ENCODE results near the gene PCDH10. TPM values are rescaled to one million over a fixed set of nuclear protein-coding genes. Genes with fewer than 3 reads are reported as not detected.
"Not testable (repeated sequence)": the region's sequence is repeated elsewhere in the genome, so short reads cannot be mapped to it uniquely, and the experiment has no call there.

Gene PCDH10
- polyA plus RNA-seq, 2 donors: 0.04 to 0.06 TPM

- H3K27ac ChIP-seq (ENCODE audit: low read depth in 2 of 2, low read length in 1 of 2): no peak overlapping the region
- H3K27me3 ChIP-seq (ENCODE audit: control insufficient read depth in 1 of 2, insufficient read depth in 2 of 2, low read length in 2 of 2): no peaks in the 10 kb centered on the region
- H3K9me3 ChIP-seq (ENCODE audit: control insufficient read depth in 2 of 2, insufficient read depth in 1 of 2, low read depth in 1 of 2, low read length in 1 of 2): no peaks in the 10 kb centered on the region
- no peak overlapping the region for H3K4me3 ChIP-seq (ENCODE audit: low read depth in 1 of 2, low read length in 2 of 2)
- 85 to 86% methylated on average over 8 of the region's 8 CpGs for WGBS, 2 donors
- H3K4me1 ChIP-seq (ENCODE audit: control insufficient read depth in 2 of 2, insufficient read depth in 2 of 2, low read length in 1 of 2): no peaks in the 10 kb centered on the region
- no peaks in the 10 kb centered on the region for H3K36me3 ChIP-seq (ENCODE audit: control insufficient read depth in 2 of 2, insufficient read depth in 2 of 2, low read length in 1 of 2)
Observed at GRCh38 chr4:133188433-133189146, 39.5 kb downstream of the PCDH10 start.

- no peaks in the 10 kb centered on the region for H3K9me3 ChIP-seq (ENCODE audit: control insufficient read depth in 2 of 2, insufficient read depth in 1 of 2, low read depth in 1 of 2, low read length in 1 of 2)
- no peaks in the 10 kb centered on the region for H3K4me1 ChIP-seq (ENCODE audit: control insufficient read depth in 2 of 2, insufficient read depth in 2 of 2, low read length in 1 of 2)
- H3K27me3 ChIP-seq (ENCODE audit: control insufficient read depth in 1 of 2, insufficient read depth in 2 of 2, low read length in 2 of 2): no peaks in the 10 kb centered on the region
- H3K4me3 ChIP-seq (ENCODE audit: low read depth in 1 of 2, low read length in 2 of 2): no peak overlapping the region
- H3K27ac ChIP-seq (ENCODE audit: low read depth in 2 of 2, low read length in 1 of 2): no peak overlapping the region
- no peaks in the 10 kb centered on the region for H3K36me3 ChIP-seq (ENCODE audit: control insufficient read depth in 2 of 2, insufficient read depth in 2 of 2, low read length in 1 of 2)
Observed at GRCh38 chr4:133189147-133189517, 40.0 kb downstream of the PCDH10 start.

- Histone ChIP-seq H3K4me1 (ENCODE audit: control insufficient read depth in 2 of 2, insufficient read depth in 2 of 2, low read length in 1 of 2) (no peaks in the 10 kb centered on the region), H3K27ac (ENCODE audit: low read depth in 2 of 2, low read length in 1 of 2) (no peak overlapping the region), H3K9me3 (ENCODE audit: control insufficient read depth in 2 of 2, insufficient read depth in 1 of 2, low read depth in 1 of 2, low read length in 1 of 2) (no peaks in the 10 kb centered on the region), H3K27me3 (ENCODE audit: control insufficient read depth in 1 of 2, insufficient read depth in 2 of 2, low read length in 2 of 2) (no peaks in the 10 kb centered on the region), H3K36me3 (ENCODE audit: control insufficient read depth in 2 of 2, insufficient read depth in 2 of 2, low read length in 1 of 2) (no peaks in the 10 kb centered on the region), H3K4me3 (ENCODE audit: low read depth in 1 of 2, low read length in 2 of 2) (no peak overlapping the region)
- 68 to 70% methylated on average over 5 of the region's 5 CpGs for WGBS, 2 donors
Observed at GRCh38 chr4:133190098-133190497, 41.0 kb downstream of the PCDH10 start.

- H3K4me3 ChIP-seq (ENCODE audit: low read depth in 1 of 2, low read length in 2 of 2): no peak overlapping the region
- no peak overlapping the region for H3K27ac ChIP-seq (ENCODE audit: low read depth in 2 of 2, low read length in 1 of 2)
- no peaks in the 10 kb centered on the region for H3K27me3 ChIP-seq (ENCODE audit: control insufficient read depth in 1 of 2, insufficient read depth in 2 of 2, low read length in 2 of 2)
- no peaks in the 10 kb centered on the region for H3K4me1 ChIP-seq (ENCODE audit: control insufficient read depth in 2 of 2, insufficient read depth in 2 of 2, low read length in 1 of 2)
- peaks cover 0 to 3% of the 10 kb centered on the region in 2 donors for H3K9me3 ChIP-seq (ENCODE audit: control insufficient read depth in 2 of 2, insufficient read depth in 1 of 2, low read depth in 1 of 2, low read length in 1 of 2)
- H3K36me3 ChIP-seq (ENCODE audit: control insufficient read depth in 2 of 2, insufficient read depth in 2 of 2, low read length in 1 of 2): no peaks in the 10 kb centered on the region
- 85 to 86% methylated on average over 7 of the region's 7 CpGs for WGBS, 2 donors
Observed at GRCh38 chr4:133208694-133209285, 59.7 kb downstream of the PCDH10 start.

GRCh38 chr4:133233922-133234321 is 84.8 kb downstream of the PCDH10 start:
- Histone ChIP-seq H3K27ac (ENCODE audit: low read depth in 2 of 2, low read length in 1 of 2) (no peak overlapping the region), H3K4me3 (ENCODE audit: low read depth in 1 of 2, low read length in 2 of 2) (no peak overlapping the region), H3K36me3 (ENCODE audit: control insufficient read depth in 2 of 2, insufficient read depth in 2 of 2, low read length in 1 of 2) (no peaks in the 10 kb centered on the region), H3K4me1 (ENCODE audit: control insufficient read depth in 2 of 2, insufficient read depth in 2 of 2, low read length in 1 of 2) (no peaks in the 10 kb centered on the region), H3K27me3 (ENCODE audit: control insufficient read depth in 1 of 2, insufficient read depth in 2 of 2, low read length in 2 of 2) (no peaks in the 10 kb centered on the region), H3K9me3 (ENCODE audit: control insufficient read depth in 2 of 2, insufficient read depth in 1 of 2, low read depth in 1 of 2, low read length in 1 of 2) (peaks cover 0 to 8% of the 10 kb centered on the region in 2 donors)
- 86 to 91% methylated on average over 6 of the region's 6 CpGs for WGBS, 2 donors

- not testable (repeated sequence) for H3K27ac ChIP-seq (ENCODE audit: low read depth in 2 of 2, low read length in 1 of 2); H3K36me3 ChIP-seq (ENCODE audit: control insufficient read depth in 2 of 2, insufficient read depth in 2 of 2, low read length in 1 of 2); H3K4me1 ChIP-seq (ENCODE audit: control insufficient read depth in 2 of 2, insufficient read depth in 2 of 2, low read length in 1 of 2); H3K4me3 ChIP-seq (ENCODE audit: low read depth in 1 of 2, low read length in 2 of 2); H3K9me3 ChIP-seq (ENCODE audit: control insufficient read depth in 2 of 2, insufficient read depth in 1 of 2, low read depth in 1 of 2, low read length in 1 of 2); H3K27me3 ChIP-seq (ENCODE audit: control insufficient read depth in 1 of 2, insufficient read depth in 2 of 2, low read length in 2 of 2)
- WGBS, 2 donors: 83 to 89% methylated on average over 20 to 30 of the region's 30 CpGs
Observed at GRCh38 chr4:133240451-133240850, 91.4 kb downstream of the PCDH10 start.
